ENCODE measurements around the gene TPMT. TPM values are rescaled to one million over a fixed set of nuclear protein-coding genes. Genes with fewer than 3 reads are reported as not detected.
A peak's percentile ranks its signal among the peaks of the same experiment; 100 is the strongest.

The TPMT gene
- total and polyA plus RNA-seq, 2 of the 13 experiments (the other 11 are each of a cell fraction or from before 2014, with no cell fraction given): 11.1 to 22.8 TPM

- TF ChIP-seq ZNF512 (CRISPR knock-in tag; IDR thresholded peaks at IDR 0.05) (peak; percentile 87), ERF (CRISPR knock-in tag; IDR thresholded peaks at IDR 0.05) (peak; percentile 98), ZNF225 (CRISPR knock-in tag; IDR thresholded peaks at IDR 0.05) (peak; percentile 86), THAP11 (CRISPR knock-in tag; IDR thresholded peaks at IDR 0.05) (peak; percentile 87), NFKB2 (CRISPR knock-in tag; IDR thresholded peaks at IDR 0.05; ENCODE audit: borderline replicate concordance) (peak; percentile 96; the same call in 1 of the 2 replicates), REST (IDR thresholded peaks at IDR 0.05; ENCODE audit: borderline replicate concordance in 1 of 2, low read depth in 1 of 2, low read length in 2 of 2) (peak in 1 of 2 experiments; percentile 67; a peak in 1 of 4 replicates), SP2 (CRISPR knock-in tag; IDR thresholded peaks at IDR 0.05) (no peak; the same call in 1 of the 2 replicates), ZBTB7B (CRISPR knock-in tag; IDR thresholded peaks at IDR 0.05) (peak; percentile 88), FLYWCH1 (CRISPR knock-in tag; IDR thresholded peaks at IDR 0.05) (no peak), MZF1 (CRISPR knock-in tag; IDR thresholded peaks at IDR 0.05; ENCODE audit: borderline replicate concordance) (no peak), GMEB2 (CRISPR knock-in tag; IDR thresholded peaks at IDR 0.05; ENCODE audit: low read depth) (peak; percentile 92), THRA (CRISPR knock-in tag; IDR thresholded peaks at IDR 0.05; ENCODE audit: borderline replicate concordance) (peak; percentile 96), ZNF3 (CRISPR knock-in tag; IDR thresholded peaks at IDR 0.05) (no peak; the same call in 1 of the 2 replicates), ZNF468 (CRISPR knock-in tag; IDR thresholded peaks at IDR 0.05) (peak; percentile 83; the same call in 1 of the 2 replicates), ZNF33B (CRISPR knock-in tag; IDR thresholded peaks at IDR 0.05) (no peak), TIGD3 (CRISPR knock-in tag; IDR thresholded peaks at IDR 0.05; ENCODE audit: borderline replicate concordance) (peak; percentile 84; the same call in 1 of the 2 replicates), NFIC (IDR thresholded peaks at IDR 0.05; ENCODE audit: low read length) (no peak), HOXA5 (CRISPR knock-in tag; IDR thresholded peaks at IDR 0.05) (peak; percentile 81), STAT5B (CRISPR knock-in tag; IDR thresholded peaks at IDR 0.05) (peak; percentile 81)
Measured at GRCh38 chr6:18122128-18123093, 32.5 kb downstream of the TPMT start, which contains the start of gene NHLRC1 (continued).

Measured in HepG2 (cell line).